ENCODE results near the gene DNAH1. TPM values are rescaled to one million over a fixed set of nuclear protein-coding genes. Genes with fewer than 3 reads are reported as not detected.

Gene DNAH1
- total RNA-seq (2021) (5.9 and 6.6 TPM in 2 replicates), Bru-seq, nascent RNA (percentile 39 among the genes with signal in this experiment), BruChase-seq, experiment 1, labeled RNA remaining after a 2-hour chase (percentile 49 among the genes with signal in this experiment), BruChase-seq, experiment 2, labeled RNA remaining after a 6-hour chase (percentile 44 among the genes with signal in this experiment)
- long read RNA-seq, partial matches to known transcripts = 1 of 2 reads
- long read RNA-seq, other reads (novel, unspliced or antisense) = 1 of 2 reads

- H3K79me2 ChIP-seq (ENCODE audit: low read depth) = no peaks in the 10 kb centered on the region
- H2AFZ ChIP-seq = no peak within 1 kb of the TSS
- H3K4me3 ChIP-seq = no peak within 1 kb of the TSS
- no peak within 1 kb of the TSS for H3K27ac ChIP-seq
- no peaks in the 10 kb centered on the region for H3K9me2 ChIP-seq (ENCODE audit: insufficient read depth)
- no peak for DNase-seq
- no peak within 1 kb of the TSS for H3K4me2 ChIP-seq
- no peaks in the 10 kb centered on the region for H3K27me3 ChIP-seq (ENCODE audit: insufficient read depth, low read depth)
- intact Hi-C loops (cut with micrococcal nuclease; ENCODE audit: unreplicated experiment) = no loop called here
- TF ChIP-seq CTCF (conservative IDR thresholded peaks at IDR 0.05) = no peak
- TF ChIP-seq EZH2 (IDR thresholded peaks at IDR 0.05; ENCODE audit: low read depth) = no peak
- BruUV-seq (replicated peaks) = no TSS peak
- H3F3A ChIP-seq (ENCODE audit: insufficient read depth, low read depth) = no peaks in the 10 kb centered on the region
- ChIA-PET POLR2A (ENCODE audit: unreplicated experiment) (no interaction called here), CTCF (no interaction called here)
- H4K20me1 ChIP-seq (ENCODE audit: insufficient read depth) = no peaks in the 10 kb centered on the region
- no peaks in the 10 kb centered on the region for H3K36me3 ChIP-seq (ENCODE audit: low read depth)
- peaks cover 26% of the 10 kb centered on the region for H3K4me1 ChIP-seq (replicated peaks; ENCODE audit: insufficient read depth)
- no peaks in the 10 kb centered on the region for H3K9me3 ChIP-seq (ENCODE audit: insufficient read depth, low read depth)
These were observed at the start of gene DNAH1 for GRCh38 chr3:52315977-52316764. Gene DNAH1, plus strand, starts transcription at chr3:52316319. Its CDS starts 6,124 bp downstream, at chr3:52322443.

GRCh38 chr3:52268036-52268435, 48.1 kb upstream of the DNAH1 start:
- Histone ChIP-seq H3K9me2 (ENCODE audit: insufficient read depth) (no peaks in the 10 kb centered on the region), H3K36me3 (ENCODE audit: low read depth) (peaks cover 43% of the 10 kb centered on the region), H3K4me2 (no peak overlapping the region), H3K4me3 (no peak overlapping the region), H3K9me3 (ENCODE audit: insufficient read depth, low read depth) (no peaks in the 10 kb centered on the region), H2AFZ (no peak overlapping the region), H4K20me1 (ENCODE audit: insufficient read depth) (peaks cover 64% of the 10 kb centered on the region), H3K79me2 (ENCODE audit: low read depth) (peaks cover 82% of the 10 kb centered on the region), H3F3A (ENCODE audit: insufficient read depth, low read depth) (peaks cover 53% of the 10 kb centered on the region), H3K4me1 (replicated peaks; ENCODE audit: insufficient read depth) (peaks cover 15% of the 10 kb centered on the region), H3K27ac (no peak overlapping the region), H3K27me3 (ENCODE audit: insufficient read depth, low read depth) (no peaks in the 10 kb centered on the region)
- TF ChIP-seq CTCF (conservative IDR thresholded peaks at IDR 0.05) (no peak), EZH2 (IDR thresholded peaks at IDR 0.05; ENCODE audit: low read depth) (no peak)
- POLR2A ChIA-PET (ENCODE audit: unreplicated experiment) = no interaction called here
- DNase-seq = no peak
- intact Hi-C loops (cut with micrococcal nuclease; ENCODE audit: unreplicated experiment) = no loop called here
- BruUV-seq (replicated peaks) = no TSS peak
- CTCF ChIA-PET = interaction anchor here (0.5 kb wide), 1 partner anchor 12 kb away, joined by 3 read pairs; no protein-coding TSS in a partner anchor

- Histone ChIP-seq H3K4me2 (no peak overlapping the region), H3K27me3 (ENCODE audit: insufficient read depth, low read depth) (no peaks in the 10 kb centered on the region), H3F3A (ENCODE audit: insufficient read depth, low read depth) (peaks cover 49% of the 10 kb centered on the region), H3K27ac (no peak overlapping the region), H2AFZ (no peak overlapping the region), H3K79me2 (ENCODE audit: low read depth) (peaks cover 82% of the 10 kb centered on the region), H3K4me1 (replicated peaks; ENCODE audit: insufficient read depth) (peaks cover 11% of the 10 kb centered on the region), H3K9me2 (ENCODE audit: insufficient read depth) (no peaks in the 10 kb centered on the region), H3K36me3 (ENCODE audit: low read depth) (peaks cover 33% of the 10 kb centered on the region), H3K4me3 (no peak overlapping the region), H4K20me1 (ENCODE audit: insufficient read depth) (peaks cover 73% of the 10 kb centered on the region), H3K9me3 (ENCODE audit: insufficient read depth, low read depth) (no peaks in the 10 kb centered on the region)
- CTCF ChIA-PET = no interaction called here
- no peak for TF ChIP-seq EZH2 (IDR thresholded peaks at IDR 0.05; ENCODE audit: low read depth)
- no peak for TF ChIP-seq CTCF (conservative IDR thresholded peaks at IDR 0.05)
- DNase-seq = no peak
- POLR2A ChIA-PET (ENCODE audit: unreplicated experiment) = no interaction called here
- BruUV-seq (replicated peaks) = no TSS peak
- intact Hi-C loops (cut with micrococcal nuclease; ENCODE audit: unreplicated experiment) = no loop called here
These were observed 46.3 kb upstream of the DNAH1 start for GRCh38 chr3:52269776-52270175.

Data from PC-9 (cell line).